Smooth muscle cell (in vitro differentiated cells): ENCODE data around the gene SMPDL3B. TPM values are rescaled to one million over a fixed set of nuclear protein-coding genes. Genes with fewer than 3 reads are reported as not detected.

Experiments used
- DNase-seq: peaks from one replicate; lab custom pipeline; 2025; ENCODE audit not compliant: unreplicated experiment; lab: John Stamatoyannopoulos, UW
- H2AFZ ChIP-seq: fragments of 200-600 bp; sonication (generic); 2 replicates; pipeline ENCODE4 v1.6.0; 2016; ENCODE audit warnings: antibody characterized with exemption, low read depth, mild to moderate bottlenecking
- H3F3A ChIP-seq: fragments of 200-600 bp; sonication (generic); 2 replicates; pipeline ENCODE4 v1.6.0; 2017; ENCODE audit warnings: antibody characterized with exemption, low read depth
- H3K27ac ChIP-seq: fragments of 200-600 bp; sonication (generic); 2 replicates; pipeline ENCODE4 v1.5.1; 2016; ENCODE audit warnings: low read depth, mild to moderate bottlenecking
- H3K27me3 ChIP-seq: fragments of 200-600 bp; sonication (generic); 2 replicates; pipeline ENCODE4 v1.6.1; 2016; ENCODE audit warnings: low read depth, mild to moderate bottlenecking
- H3K36me3 ChIP-seq: fragments of 200-600 bp; sonication (generic); 2 replicates; pipeline ENCODE4 v1.5.1; 2016; ENCODE audit warnings: low read depth
- H3K4me1 ChIP-seq: fragments of 200-600 bp; sonication (generic); 2 replicates; pipeline ENCODE4 v1.5.1; 2016; ENCODE audit warnings: low read depth
- H3K4me2 ChIP-seq: fragments of 200-600 bp; sonication (generic); 2 replicates; pipeline ENCODE4 v1.6.0; 2016; ENCODE audit warnings: mild to moderate bottlenecking
- H3K4me3 ChIP-seq: fragments of 200-600 bp; sonication (generic); 2 replicates; pipeline ENCODE4 v1.5.1; 2016; ENCODE audit warnings: mild to moderate bottlenecking
- H3K79me2 ChIP-seq: fragments of 200-600 bp; sonication (generic); 2 replicates; pipeline ENCODE4 v1.6.0; 2016; ENCODE audit warnings: low read depth, mild to moderate bottlenecking
- H3K9ac ChIP-seq: fragments of 200-600 bp; sonication (generic); 2 replicates; pipeline ENCODE4 v1.6.0; 2016; ENCODE audit warnings: low read depth
- H3K9me3 ChIP-seq: fragments of 200-600 bp; sonication (generic); replicated peaks from 2 replicates; pipeline ENCODE4 v1.5.1; 2016; ENCODE audit warnings: low read depth
- H4K20me1 ChIP-seq: fragments of 200-600 bp; sonication (generic); 2 replicates; pipeline ENCODE4 v1.6.0; 2016; ENCODE audit warnings: low read depth
- CTCF ChIP-seq: fragments of 200-600 bp; sonication (generic); IDR thresholded peaks from 2 replicates; pipeline ENCODE4 v1.5.1; 2017; ENCODE audit warnings: borderline replicate concordance, mild to moderate bottlenecking, antibody characterized with exemption; ENCODE audit not compliant: insufficient read depth, poor library complexity, severe bottlenecking
- WGBS: methylation state at CpG from one replicate; pipeline ENCODE4 v1.1.7; 2016; ENCODE audit warnings: low lambda C conversion rate; 5-methylcytosine and 5-hydroxymethylcytosine counted together
- polyA plus RNA-seq: library from polyadenylated mRNA; unstranded; fragments of >200 nt; fragmentation: Nextera tagmentation; extraction: Ambion mirVana; gene quantifications from 2 replicates; pipeline ENCODE4 v1.2.1, GENCODE V29; 2016
- total RNA-seq: library from RNA; depleted of rRNA; stranded (reverse); fragments of >200 nt; gene quantifications from 2 replicates; pipeline ENCODE4 v1.2.3, GENCODE V29; 2014

The SMPDL3B gene
- total and polyA plus RNA-seq, 2 experiments from 2014 or later = 0.41 TPM; not detected in 1

- DNase-seq = no peak
- H3K36me3 ChIP-seq = no peaks in the 10 kb centered on the region
- TF ChIP-seq CTCF = no peak
- no peaks in the 10 kb centered on the region for H3K9me3 ChIP-seq
- no peaks in the 10 kb centered on the region for H3K79me2 ChIP-seq
- no peaks in the 10 kb centered on the region for H3K4me1 ChIP-seq
- H3K4me3 ChIP-seq = no peak overlapping the region
- H3K27me3 ChIP-seq = no peaks in the 10 kb centered on the region
- no peak overlapping the region for H3K9ac ChIP-seq
- no peak overlapping the region for H3K4me2 ChIP-seq
- H4K20me1 ChIP-seq = no peaks in the 10 kb centered on the region
- H3K27ac ChIP-seq = no peak overlapping the region
- H3F3A ChIP-seq = no peaks in the 10 kb centered on the region
- WGBS = 94% methylated on average over 12 of the region's 12 CpGs
- H2AFZ ChIP-seq = no peak overlapping the region
Observed at GRCh38 chr1:27941671-27942540, 7.1 kb downstream of the SMPDL3B start.

GRCh38 chr1:27945020-27945419 is 10.2 kb downstream of the SMPDL3B start:
- 93% methylated on average over 5 of the region's 5 CpGs for WGBS
- H3K27ac ChIP-seq = no peak overlapping the region
- no peak overlapping the region for H3K4me3 ChIP-seq
- H3K36me3 ChIP-seq = no peaks in the 10 kb centered on the region
- H3K4me1 ChIP-seq = no peaks in the 10 kb centered on the region
- H3K4me2 ChIP-seq = no peak overlapping the region
- H3K79me2 ChIP-seq = no peaks in the 10 kb centered on the region
- no peaks in the 10 kb centered on the region for H3K27me3 ChIP-seq
- no peak overlapping the region for H3K9ac ChIP-seq
- no peak for DNase-seq
- no peaks in the 10 kb centered on the region for H3K9me3 ChIP-seq
- H3F3A ChIP-seq = no peaks in the 10 kb centered on the region
- H2AFZ ChIP-seq = no peak overlapping the region
- no peak for TF ChIP-seq CTCF
- no peaks in the 10 kb centered on the region for H4K20me1 ChIP-seq

GRCh38 chr1:27949027-27949426 is 14.2 kb downstream of the SMPDL3B start:
- H3K4me1 ChIP-seq = no peaks in the 10 kb centered on the region
- no peaks in the 10 kb centered on the region for H3F3A ChIP-seq
- H3K27me3 ChIP-seq = no peaks in the 10 kb centered on the region
- no peak overlapping the region for H3K4me3 ChIP-seq
- no peak overlapping the region for H2AFZ ChIP-seq
- no peak overlapping the region for H3K27ac ChIP-seq
- no peaks in the 10 kb centered on the region for H3K36me3 ChIP-seq
- H3K4me2 ChIP-seq = no peak overlapping the region
- H3K79me2 ChIP-seq = no peaks in the 10 kb centered on the region
- H4K20me1 ChIP-seq = no peaks in the 10 kb centered on the region
- DNase-seq = no peak
- no peak for TF ChIP-seq CTCF
- H3K9me3 ChIP-seq = no peaks in the 10 kb centered on the region
- no peak overlapping the region for H3K9ac ChIP-seq
- WGBS = 90% methylated on average over 8 of the region's 8 CpGs

GRCh38 chr1:27951396-27951795 is 16.6 kb downstream of the SMPDL3B start:
- Histone ChIP-seq H3F3A (no peaks in the 10 kb centered on the region), H2AFZ (no peak overlapping the region), H3K36me3 (no peaks in the 10 kb centered on the region), H3K4me1 (no peaks in the 10 kb centered on the region), H3K4me3 (no peak overlapping the region), H3K9me3 (no peaks in the 10 kb centered on the region), H3K79me2 (no peaks in the 10 kb centered on the region), H4K20me1 (no peaks in the 10 kb centered on the region), H3K9ac (no peak overlapping the region), H3K27me3 (no peaks in the 10 kb centered on the region), H3K4me2 (no peak overlapping the region), H3K27ac (no peak overlapping the region)
- no peak for DNase-seq
- no peak for TF ChIP-seq CTCF
- 51% methylated on average over 3 of the region's 3 CpGs for WGBS
